DND-41 (cell line): Measurements from ENCODE around the gene AMD1.

Source experiments
- ATAC-seq: fragments of 200-7000 bp; cut with Tn5 transposase; 3 replicates; pipeline ENCODE4 v1.9.1; 2021; ENCODE audit warnings: low read depth; ENCODE audit not compliant: insufficient read depth
- DNase-seq: peaks from one replicate; pipeline ENCODE4 v3.0.0-alpha.2; 2020
- H2AFZ ChIP-seq: 2 replicates; pipeline ENCODE4 v1.6.0; 2012; ENCODE audit warnings: low read depth, low read length
- H3K27ac ChIP-seq: 2 replicates; pipeline ENCODE4 v1.5.1; 2012; ENCODE audit warnings: low read length, inconsistent platforms
- H3K27me3 ChIP-seq: fragments of 200-600 bp; sonication (generic); 2 replicates; pipeline ENCODE4 v1.6.0; 2012; ENCODE audit warnings: low read length, mild to moderate bottlenecking, inconsistent platforms; ENCODE audit not compliant: insufficient read depth, poor library complexity
- H3K36me3 ChIP-seq: 2 replicates; pipeline ENCODE4 v1.5.1; 2012; ENCODE audit warnings: low read length, inconsistent platforms; ENCODE audit not compliant: insufficient read depth
- H3K4me1 ChIP-seq: 2 replicates; pipeline ENCODE4 v1.5.1; 2012; ENCODE audit warnings: mild to moderate bottlenecking, low read length; ENCODE audit not compliant: insufficient read depth
- H3K4me2 ChIP-seq: 2 replicates; pipeline ENCODE4 v1.6.0; 2012; ENCODE audit warnings: mild to moderate bottlenecking, moderate library complexity, low read length, inconsistent platforms; ENCODE audit not compliant: insufficient read depth
- H3K4me3 ChIP-seq, 2 experiments: fragments of 200-600 bp in 1 of 2; shearing (Covaris generic) in 1 of 2; 2 replicates each; pipeline ENCODE4 v1.5.1; 2012 to 2016; ENCODE audit warnings: inconsistent platforms in 2 of 2, low read length in 2 of 2, mild to moderate bottlenecking in 2 of 2, low read depth in 1 of 2, moderate library complexity in 1 of 2
- H3K79me2 ChIP-seq: 2 replicates; pipeline ENCODE4 v1.6.0; 2012; ENCODE audit warnings: low read length, inconsistent platforms; ENCODE audit not compliant: insufficient read depth
- H3K9ac ChIP-seq: 2 replicates; pipeline ENCODE4 v1.6.0; 2012; ENCODE audit warnings: low read depth, mild to moderate bottlenecking, inconsistent platforms, low read length, moderate library complexity
- H3K9me3 ChIP-seq: 2 replicates; pipeline ENCODE4 v1.5.1; 2012; ENCODE audit warnings: low read length, moderate library complexity, mild to moderate bottlenecking, inconsistent platforms; ENCODE audit not compliant: insufficient read depth, severe bottlenecking
- H4K20me1 ChIP-seq: 2 replicates; pipeline ENCODE4 v1.6.0; 2012; ENCODE audit warnings: low read length; ENCODE audit not compliant: insufficient read depth
- EZH2 ChIP-seq: IDR thresholded peaks from 3 replicates; pipeline ENCODE4 v1.6.1; 2012; ENCODE audit warnings: borderline replicate concordance, low read depth, mild to moderate bottlenecking, moderate library complexity, low read length, inconsistent platforms; ENCODE audit not compliant: severe bottlenecking
- TF ChIP-seq, protein P1 (sequence below): IDR thresholded peaks from 2 replicates; pipeline ENCODE4 v1.5.1; 2012; ENCODE audit warnings: borderline replicate concordance, low read length, moderate library complexity, mild to moderate bottlenecking; ENCODE audit not compliant: poor library complexity, severe bottlenecking; ENCODE audit errors: extremely low read depth

Gene AMD1

GRCh38 chr6:110884321-110884720 lies 9.7 kb downstream of the AMD1 start:
- H3K27me3 ChIP-seq = no peaks in the 10 kb centered on the region
- H3K79me2 ChIP-seq = peaks cover 100% of the 10 kb centered on the region
- peaks cover 18% of the 10 kb centered on the region; the same call in 1 of the 2 replicates for H3K36me3 ChIP-seq
- no peak for TF ChIP-seq EZH2
- TF ChIP-seq, protein P1, sequence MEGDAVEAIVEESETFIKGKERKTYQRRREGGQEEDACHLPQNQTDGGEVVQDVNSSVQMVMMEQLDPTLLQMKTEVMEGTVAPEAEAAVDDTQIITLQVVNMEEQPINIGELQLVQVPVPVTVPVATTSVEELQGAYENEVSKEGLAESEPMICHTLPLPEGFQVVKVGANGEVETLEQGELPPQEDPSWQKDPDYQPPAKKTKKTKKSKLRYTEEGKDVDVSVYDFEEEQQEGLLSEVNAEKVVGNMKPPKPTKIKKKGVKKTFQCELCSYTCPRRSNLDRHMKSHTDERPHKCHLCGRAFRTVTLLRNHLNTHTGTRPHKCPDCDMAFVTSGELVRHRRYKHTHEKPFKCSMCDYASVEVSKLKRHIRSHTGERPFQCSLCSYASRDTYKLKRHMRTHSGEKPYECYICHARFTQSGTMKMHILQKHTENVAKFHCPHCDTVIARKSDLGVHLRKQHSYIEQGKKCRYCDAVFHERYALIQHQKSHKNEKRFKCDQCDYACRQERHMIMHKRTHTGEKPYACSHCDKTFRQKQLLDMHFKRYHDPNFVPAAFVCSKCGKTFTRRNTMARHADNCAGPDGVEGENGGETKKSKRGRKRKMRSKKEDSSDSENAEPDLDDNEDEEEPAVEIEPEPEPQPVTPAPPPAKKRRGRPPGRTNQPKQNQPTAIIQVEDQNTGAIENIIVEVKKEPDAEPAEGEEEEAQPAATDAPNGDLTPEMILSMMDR = no peak
- peaks cover 44% of the 10 kb centered on the region for H3K4me1 ChIP-seq
- H4K20me1 ChIP-seq = peaks cover 99% of the 10 kb centered on the region
- H3K4me3 ChIP-seq = no peak overlapping the region
- H3K9ac ChIP-seq = no peak overlapping the region
- peak overlapping the region; percentile 10; the same call in 1 of the 2 replicates for H3K4me2 ChIP-seq
- no peak overlapping the region for H3K27ac ChIP-seq
- DNase-seq (no peak), ATAC-seq (no peak)
- no peaks in the 10 kb centered on the region for H3K9me3 ChIP-seq
- H2AFZ ChIP-seq = no peak overlapping the region

- Histone ChIP-seq H3K79me2 (peaks cover 100% of the 10 kb centered on the region), H3K4me2 (no peak overlapping the region), H3K9ac (no peak overlapping the region), H3K4me3 (no peak overlapping the region), H2AFZ (no peak overlapping the region), H3K27me3 (no peaks in the 10 kb centered on the region), H3K27ac (0 out of 2 replicates have a peak overlapping the region, but pooled peaks have one; percentile 9), H3K9me3 (no peaks in the 10 kb centered on the region), H3K36me3 (peaks cover 30% of the 10 kb centered on the region), H3K4me1 (peaks cover 32% of the 10 kb centered on the region), H4K20me1 (peaks cover 99% of the 10 kb centered on the region)
- ATAC-seq = no peak
- DNase-seq = no peak
- TF ChIP-seq, protein P1 = no peak
- TF ChIP-seq EZH2 = no peak
These were observed 10.9 kb downstream of the AMD1 start for GRCh38 chr6:110885526-110885925.

GRCh38 chr6:110886555-110887167 lies 12.1 kb downstream of the AMD1 start:
- Histone ChIP-seq H3K79me2 (peaks cover 100% of the 10 kb centered on the region), H2AFZ (no peak overlapping the region), H4K20me1 (peaks cover 98% of the 10 kb centered on the region), H3K4me2 (no peak overlapping the region), H3K9ac (no peak overlapping the region), H3K4me1 (peaks cover 21% of the 10 kb centered on the region), H3K27me3 (no peaks in the 10 kb centered on the region), H3K36me3 (peaks cover 41% of the 10 kb centered on the region), H3K9me3 (no peaks in the 10 kb centered on the region), H3K4me3 (no peak overlapping the region), H3K27ac (no peak overlapping the region)
- no peak for DNase-seq
- ATAC-seq = no peak
- no peak for TF ChIP-seq EZH2
- TF ChIP-seq, protein P1 = no peak
